Measurements from ENCODE around the gene PYGB. TPM values are rescaled to one million over a fixed set of nuclear protein-coding genes. Genes with fewer than 3 reads are reported as not detected.

Gene PYGB
- total RNA-seq, 1 experiment from 2014 or later: 188 TPM

DNA sequence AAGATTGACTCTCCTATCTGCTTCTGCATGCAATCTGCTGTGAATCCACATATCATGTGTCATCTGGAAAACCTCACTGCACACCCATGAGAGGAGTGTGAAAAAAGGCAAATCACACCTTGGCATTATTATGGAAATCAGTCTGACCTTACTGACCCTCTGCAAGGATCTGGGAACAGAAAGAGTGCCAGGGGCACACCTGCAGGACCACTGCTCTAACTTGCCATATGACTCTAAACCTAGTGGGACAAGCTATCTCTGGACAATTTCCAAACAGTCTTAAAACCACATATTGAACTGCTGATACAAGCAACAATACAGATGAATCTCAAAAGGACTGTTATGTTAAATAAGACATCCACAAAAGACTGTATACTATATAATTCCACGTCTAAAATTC lies 92.5 kb downstream of the PYGB start:
- peaks cover 15% of the 10 kb centered on the region for H3K4me1 ChIP-seq (ENCODE audit: low read length)
- no peak overlapping the region for H3K9ac ChIP-seq (ENCODE audit: low read length)
- H2AFZ ChIP-seq (ENCODE audit: low read length): no peak overlapping the region
- no peak overlapping the region for H3K4me2 ChIP-seq (ENCODE audit: low read depth, low read length, poor library complexity, severe bottlenecking)
- no peak for DNase-seq
- H3K27me3 ChIP-seq (ENCODE audit: low read length): no peaks in the 10 kb centered on the region
- H3K79me2 ChIP-seq (ENCODE audit: low read length): peaks cover 96% of the 10 kb centered on the region
- H3K4me3 ChIP-seq (ENCODE audit: low read length): no peak overlapping the region
- H3K27ac ChIP-seq (ENCODE audit: low read length): peak overlapping the region; percentile 5; the same call in 1 of the 2 replicates
- H3K9me2 ChIP-seq (replicated peaks; ENCODE audit: insufficient read depth, low read length): no peaks in the 10 kb centered on the region
- no peaks in the 10 kb centered on the region for H3K9me3 ChIP-seq (ENCODE audit: low read length)
- H4K20me1 ChIP-seq (ENCODE audit: insufficient read depth, low read depth, low read length): no peaks in the 10 kb centered on the region
- peaks cover 17% of the 10 kb centered on the region for H3K36me3 ChIP-seq (ENCODE audit: insufficient read depth, low read length)

DNA sequence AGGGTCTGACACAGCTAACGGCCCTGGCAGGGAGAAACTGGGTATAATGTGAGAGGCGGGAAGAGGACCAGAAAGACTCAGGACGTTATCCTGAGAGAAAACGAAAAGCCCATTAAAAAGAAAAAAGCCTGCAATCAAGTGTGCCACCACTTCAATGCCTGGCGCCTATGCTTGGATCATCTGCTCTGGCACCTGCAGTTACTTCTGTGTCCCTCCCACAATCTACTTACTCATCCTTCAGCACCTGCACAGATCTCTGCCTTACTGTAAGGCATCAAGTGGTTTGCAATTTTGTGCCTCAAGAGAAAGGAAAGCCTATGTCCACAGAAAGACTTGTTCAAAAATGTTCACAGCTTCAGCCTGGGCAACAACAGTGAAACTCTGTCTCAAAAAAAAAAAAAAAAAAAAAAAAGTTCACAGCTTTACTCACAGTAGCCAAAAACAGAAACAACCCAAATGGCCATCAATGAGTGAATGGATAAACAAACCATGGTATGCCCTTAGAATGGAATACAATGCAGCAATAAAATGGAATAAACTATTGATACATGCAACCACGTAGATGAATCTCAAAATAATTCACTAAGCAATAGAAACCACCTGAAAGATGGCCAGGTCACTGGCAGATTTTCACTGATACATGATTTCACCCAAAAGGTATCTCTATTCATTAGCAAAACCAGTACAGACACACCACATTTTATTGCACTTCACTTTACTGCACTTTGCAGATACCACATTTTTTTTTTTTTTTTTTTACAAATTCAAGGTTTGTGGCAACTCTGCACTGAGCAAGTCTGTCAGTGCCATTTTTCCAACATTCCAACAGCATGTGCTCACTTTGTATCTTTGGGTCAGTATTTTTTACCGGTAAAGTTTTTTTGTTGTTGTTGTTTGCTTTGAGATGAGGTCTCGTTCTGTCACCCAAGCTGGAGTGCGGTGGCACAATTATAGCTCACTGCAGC lies 94.1 kb downstream of the PYGB start:
- no peak overlapping the region for H3K9ac ChIP-seq (ENCODE audit: low read length)
- peaks cover 15% of the 10 kb centered on the region for H3K4me1 ChIP-seq (ENCODE audit: low read length)
- peaks cover 100% of the 10 kb centered on the region for H3K79me2 ChIP-seq (ENCODE audit: low read length)

DNA sequence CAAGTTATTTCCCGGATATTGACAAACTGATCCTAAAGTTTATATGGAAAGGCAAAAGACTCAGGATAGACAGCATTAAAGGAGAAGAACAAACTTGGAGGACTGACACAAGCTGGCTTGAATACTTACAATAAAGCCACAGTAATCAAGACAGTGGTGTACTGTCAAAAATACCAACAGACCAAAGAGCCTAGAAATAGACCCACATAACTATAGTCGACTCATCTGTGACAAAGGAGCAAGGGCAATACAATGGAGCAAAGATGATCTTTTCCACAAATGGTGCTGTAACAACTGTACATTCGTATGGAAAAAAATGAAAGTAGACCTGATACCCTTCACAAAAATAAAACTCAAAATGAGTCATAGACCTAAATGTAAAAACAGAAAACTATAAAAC lies 96.7 kb downstream of the PYGB start:
- no peak overlapping the region for H3K4me2 ChIP-seq (ENCODE audit: low read depth, low read length, poor library complexity, severe bottlenecking)
- H2AFZ ChIP-seq (ENCODE audit: low read length): no peak overlapping the region
- no peak overlapping the region for H3K9ac ChIP-seq (ENCODE audit: low read length)
- peaks cover 98% of the 10 kb centered on the region for H3K79me2 ChIP-seq (ENCODE audit: low read length)
- no peaks in the 10 kb centered on the region for H4K20me1 ChIP-seq (ENCODE audit: insufficient read depth, low read depth, low read length)
- H3K9me3 ChIP-seq (ENCODE audit: low read length): no peaks in the 10 kb centered on the region
- 0 out of 2 replicates have a peak, but pooled peaks cover 3% of the 10 kb centered on the region for H3K36me3 ChIP-seq (ENCODE audit: insufficient read depth, low read length)
- peaks cover 15% of the 10 kb centered on the region for H3K4me1 ChIP-seq (ENCODE audit: low read length)
- no peak overlapping the region for H3K27ac ChIP-seq (ENCODE audit: low read length)
- no peak for DNase-seq
- H3K9me2 ChIP-seq (replicated peaks; ENCODE audit: insufficient read depth, low read length): no peaks in the 10 kb centered on the region
- no peaks in the 10 kb centered on the region for H3K27me3 ChIP-seq (ENCODE audit: low read length)
- no peak overlapping the region for H3K4me3 ChIP-seq (ENCODE audit: low read length)

More for the DNA sequence above, 94.1 kb downstream of the PYGB start:
- Histone ChIP-seq H3K9me2 (replicated peaks; ENCODE audit: insufficient read depth, low read length) (no peaks in the 10 kb centered on the region), H2AFZ (ENCODE audit: low read length) (no peak overlapping the region), H3K36me3 (ENCODE audit: insufficient read depth, low read length) (peaks cover 10% of the 10 kb centered on the region), H3K4me3 (ENCODE audit: low read length) (no peak overlapping the region), H3K27ac (ENCODE audit: low read length) (no peak overlapping the region), H3K4me2 (ENCODE audit: low read depth, low read length, poor library complexity, severe bottlenecking) (no peak overlapping the region), H4K20me1 (ENCODE audit: insufficient read depth, low read depth, low read length) (no peaks in the 10 kb centered on the region), H3K27me3 (ENCODE audit: low read length) (no peaks in the 10 kb centered on the region), H3K9me3 (ENCODE audit: low read length) (no peaks in the 10 kb centered on the region)
- no peak for DNase-seq

DNA sequence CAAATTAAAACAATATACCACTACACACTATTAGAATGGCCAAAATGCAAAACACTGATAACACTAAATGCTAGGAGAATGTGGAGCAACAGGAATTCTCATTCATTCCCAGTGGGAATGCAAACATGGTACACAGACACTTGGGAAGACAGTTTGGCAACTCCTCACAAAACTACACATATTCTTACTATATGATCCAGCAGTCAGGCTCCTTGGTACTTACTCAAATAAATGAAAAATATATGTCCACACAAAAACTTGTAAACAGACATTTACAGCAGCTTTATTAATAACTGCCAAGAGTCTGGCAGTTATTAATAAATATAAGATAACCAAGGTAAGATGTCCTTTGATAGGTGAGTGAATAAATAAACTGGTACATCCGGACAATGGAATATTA lies 97.8 kb downstream of the PYGB start:
- Histone ChIP-seq H3K36me3 (ENCODE audit: insufficient read depth, low read length) (0 out of 2 replicates have a peak, but pooled peaks cover 3% of the 10 kb centered on the region), H3K9me2 (replicated peaks; ENCODE audit: insufficient read depth, low read length) (no peaks in the 10 kb centered on the region), H3K4me1 (ENCODE audit: low read length) (peaks cover 9% of the 10 kb centered on the region), H3K79me2 (ENCODE audit: low read length) (peaks cover 98% of the 10 kb centered on the region), H3K27ac (ENCODE audit: low read length) (no peak overlapping the region), H3K4me2 (ENCODE audit: low read depth, low read length, poor library complexity, severe bottlenecking) (no peak overlapping the region), H4K20me1 (ENCODE audit: insufficient read depth, low read depth, low read length) (no peaks in the 10 kb centered on the region), H2AFZ (ENCODE audit: low read length) (no peak overlapping the region), H3K9me3 (ENCODE audit: low read length) (no peaks in the 10 kb centered on the region), H3K27me3 (ENCODE audit: low read length) (no peaks in the 10 kb centered on the region), H3K4me3 (ENCODE audit: low read length) (no peak overlapping the region), H3K9ac (ENCODE audit: low read length) (no peak overlapping the region)
- DNase-seq: no peak

DNA sequence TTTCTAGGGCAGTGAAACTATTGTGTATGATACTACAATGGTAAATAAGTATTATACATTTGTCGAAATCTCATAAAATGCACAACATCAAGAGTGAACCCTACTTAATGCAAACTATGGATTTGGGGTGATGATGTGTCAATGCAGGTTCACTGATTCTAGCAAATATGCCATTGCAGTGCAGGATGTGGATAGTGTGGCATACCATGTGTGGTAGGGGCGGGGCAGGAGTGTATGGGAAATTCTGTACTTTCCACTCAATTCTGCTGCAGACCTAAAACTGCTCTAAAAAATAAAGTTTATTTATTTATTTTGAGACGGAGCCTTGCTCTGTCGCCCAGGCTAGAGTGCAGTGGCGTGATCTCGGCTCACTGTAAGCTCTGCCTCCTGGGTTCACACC lies 98.5 kb downstream of the PYGB start:
- H4K20me1 ChIP-seq (ENCODE audit: insufficient read depth, low read depth, low read length): no peaks in the 10 kb centered on the region
- DNase-seq: no peak

More for the DNA sequence above, 98.5 kb downstream of the PYGB start:
- no peaks in the 10 kb centered on the region for H3K9me2 ChIP-seq (replicated peaks; ENCODE audit: insufficient read depth, low read length)
- H3K9ac ChIP-seq (ENCODE audit: low read length): no peak overlapping the region
- H3K79me2 ChIP-seq (ENCODE audit: low read length): peaks cover 98% of the 10 kb centered on the region
- no peak overlapping the region for H3K27ac ChIP-seq (ENCODE audit: low read length)
- H3K27me3 ChIP-seq (ENCODE audit: low read length): no peaks in the 10 kb centered on the region
- peaks cover 3% of the 10 kb centered on the region; the same call in 1 of the 2 replicates for H3K4me1 ChIP-seq (ENCODE audit: low read length)
- H3K36me3 ChIP-seq (ENCODE audit: insufficient read depth, low read length): 0 out of 2 replicates have a peak, but pooled peaks cover 3% of the 10 kb centered on the region
- H2AFZ ChIP-seq (ENCODE audit: low read length): no peak overlapping the region
- H3K4me2 ChIP-seq (ENCODE audit: low read depth, low read length, poor library complexity, severe bottlenecking): no peak overlapping the region
- H3K9me3 ChIP-seq (ENCODE audit: low read length): no peaks in the 10 kb centered on the region
- H3K4me3 ChIP-seq (ENCODE audit: low read length): no peak overlapping the region

Small RNA genes lying within 50 kb of the gene (small RNA-seq; reads per million reads assigned to genes)
- gene AL035252.4 (not detected), gene AL121772.2 (0.16 reads per million), gene RF00019 (not detected)

Other genes with a start within 250 kb of the PYGB start
- 2.3 and 8.5 TPM in 2 replicates for gene ACSS1, start 189.9 kb upstream of the PYGB start, total RNA-seq (2014; rRNA removed; shearing (Covaris generic); ENCODE audit: low replicate concordance)
- not detected in 2 replicates for gene VSX1, start 165.9 kb upstream of the PYGB start, total RNA-seq (2014; rRNA removed; shearing (Covaris generic); ENCODE audit: low replicate concordance)
- gene ENTPD6, start 52.4 kb upstream of the PYGB start, total RNA-seq (2014; rRNA removed; shearing (Covaris generic); ENCODE audit: low replicate concordance): 100 and 125 TPM in 2 replicates
- 26.1 and 35.9 TPM in 2 replicates for gene ABHD12, start 142.8 kb downstream of the PYGB start, total RNA-seq (2014; rRNA removed; shearing (Covaris generic); ENCODE audit: low replicate concordance)
- 10.2 and 14.4 TPM in 2 replicates for gene GINS1, start 159.6 kb downstream of the PYGB start, total RNA-seq (2014; rRNA removed; shearing (Covaris generic); ENCODE audit: low replicate concordance)